ENCODE data around the gene IGFBP5. TPM values are rescaled to one million over a fixed set of nuclear protein-coding genes. Genes with fewer than 3 reads are reported as not detected.
A peak's percentile ranks its signal among the peaks of the same experiment; 100 is the strongest.

The IGFBP5 gene
- total and polyA plus RNA-seq, 2 donors (not counting 3 experiments of a cell fraction or from before 2014, with no cell fraction given) = 0.06 TPM; not detected in 1

DNA sequence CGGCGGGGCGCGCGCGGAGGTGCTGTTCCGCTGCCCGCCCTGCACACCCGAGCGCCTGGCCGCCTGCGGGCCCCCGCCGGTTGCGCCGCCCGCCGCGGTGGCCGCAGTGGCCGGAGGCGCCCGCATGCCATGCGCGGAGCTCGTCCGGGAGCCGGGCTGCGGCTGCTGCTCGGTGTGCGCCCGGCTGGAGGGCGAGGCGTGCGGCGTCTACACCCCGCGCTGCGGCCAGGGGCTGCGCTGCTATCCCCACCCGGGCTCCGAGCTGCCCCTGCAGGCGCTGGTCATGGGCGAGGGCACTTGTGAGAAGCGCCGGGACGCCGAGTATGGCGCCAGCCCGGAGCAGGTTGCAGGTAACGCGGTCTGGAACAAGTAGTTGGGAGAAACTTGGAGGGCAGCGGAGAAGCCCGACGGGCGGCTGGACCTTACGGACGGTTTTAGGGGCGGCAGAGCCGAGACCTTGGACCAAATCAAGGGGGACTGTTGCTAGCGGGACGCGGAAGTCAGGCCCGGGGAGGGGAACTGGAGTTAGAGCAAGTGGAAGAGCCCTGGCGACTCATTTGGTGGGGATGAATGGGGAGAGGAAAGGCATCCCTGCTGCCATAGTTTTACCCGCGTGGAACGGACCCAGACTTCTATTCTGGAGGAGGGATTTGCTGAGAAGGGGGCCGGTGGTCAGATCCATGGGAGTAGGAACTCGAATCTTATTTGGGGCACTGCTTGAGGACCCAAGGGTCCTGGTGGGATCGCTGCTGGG is 61.6 kb downstream of the IGFBP5 start:
- no peaks in the 10 kb centered on the region for H3K9me1 ChIP-seq (replicated peaks; ENCODE audit: control insufficient read depth, extremely low read depth, insufficient read depth, low read length)
- peaks cover 30% of the 10 kb centered on the region for H3K4me1 ChIP-seq (ENCODE audit: control insufficient read depth, extremely low read depth, insufficient read depth, low read length)
- intact Hi-C loops (cut with micrococcal nuclease) = loop anchor here (1.0 to 10.0 kb wide), 4 partner anchors 21 to 519 kb away; no protein-coding TSS in a partner anchor
- H3K27ac ChIP-seq (ENCODE audit: insufficient read depth, low read depth, low read length) = no peak overlapping the region
- H4K20me1 ChIP-seq (replicated peaks; ENCODE audit: control insufficient read depth, extremely low read depth, insufficient read depth, low read length) = no peaks in the 10 kb centered on the region
- H3K9me3 ChIP-seq (replicated peaks; ENCODE audit: control insufficient read depth, insufficient read depth, low read length) = no peaks in the 10 kb centered on the region
- POLR2A ChIA-PET = no interaction called here
- H3K4me3 ChIP-seq (replicated peaks in 1 of 3; ENCODE audit: insufficient read depth in 1 of 3, low read depth in 1 of 3, low read length in 3 of 3) = peak overlapping the region; percentile 52 to 79 (median 59)
- CTCF ChIA-PET = interaction anchor here (1.6 to 3.3 kb wide), 2 partner anchors 33 to 115 kb away, joined by 4 to 20 read pairs; no protein-coding TSS in a partner anchor
- FAIRE-seq (no peak), DNase-seq (ENCODE audit: low read depth, low spot score) (peak; percentile 55)
- peaks cover 6 to 9% of the 10 kb centered on the region in 2 experiments for H3K27me3 ChIP-seq (ENCODE audit: control insufficient read depth in 2 of 2, insufficient read depth in 2 of 2, low read length in 2 of 2)
- no TSS peak for BruUV-seq (replicated peaks)
- H3K79me2 ChIP-seq (ENCODE audit: control insufficient read depth, insufficient read depth, low read length) = peaks cover 18% of the 10 kb centered on the region
- peak overlapping the region; percentile 57 for H3K9ac ChIP-seq (replicated peaks; ENCODE audit: extremely low read depth, insufficient read depth, low read length)
- H3K4me2 ChIP-seq (ENCODE audit: insufficient read depth, low read length) = peak overlapping the region; percentile 79
- H2AFZ ChIP-seq (ENCODE audit: low read depth, low read length) = peak overlapping the region; percentile 80
- TF ChIP-seq, protein P1, sequence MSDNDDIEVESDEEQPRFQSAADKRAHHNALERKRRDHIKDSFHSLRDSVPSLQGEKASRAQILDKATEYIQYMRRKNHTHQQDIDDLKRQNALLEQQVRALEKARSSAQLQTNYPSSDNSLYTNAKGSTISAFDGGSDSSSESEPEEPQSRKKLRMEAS (IDR thresholded peaks at IDR 0.05; ENCODE audit: insufficient read depth, insufficient read length) = no peak
- TF ChIP-seq GATA2 (IDR thresholded peaks at IDR 0.05; ENCODE audit: insufficient read depth, insufficient read length, low read depth, low read length) (no peak), POLR2A (IDR thresholded peaks at IDR 0.05; ENCODE audit: low read depth, low read length) (no peak), MYC (IDR thresholded peaks at IDR 0.05; ENCODE audit: low read depth, low read length) (no peak), JUN (IDR thresholded peaks at IDR 0.05; ENCODE audit: borderline replicate concordance, insufficient read depth, insufficient read length, low read depth) (no peak), POLR2AphosphoS5 (IDR thresholded peaks at IDR 0.05; ENCODE audit: insufficient read depth, low read depth, low read length) (no peak), FOS (IDR thresholded peaks at IDR 0.05; ENCODE audit: borderline replicate concordance, insufficient read depth, low read length) (no peak), EZH2 (IDR thresholded peaks at IDR 0.05; ENCODE audit: borderline replicate concordance, low read depth, low read length, severe bottlenecking) (no peak)
- no peaks in the 10 kb centered on the region for H3K36me3 ChIP-seq (ENCODE audit: control insufficient read depth in 2 of 2, extremely low read depth in 1 of 2, insufficient read depth in 2 of 2, low read length in 2 of 2)
- dilution Hi-C loops (cut with MboI; ENCODE audit: extremely low pct_ligation_motif_present, low sequenced_read_pairs) = no loop called here
